GM21717 (cell line): ENCODE measurements around the gene CDH4.

Experiments
- ATAC-seq: cut with Tn5 transposase; IDR thresholded peaks from one replicate; pipeline ENCODE4 v1.9.1; 2021; ENCODE audit warnings: mild to moderate bottlenecking, moderate library complexity; ENCODE audit not compliant: unreplicated experiment

The CDH4 gene

GRCh38 chr20:61861054-61861841 lies 609.2 kb downstream of the CDH4 start:
- no peak for ATAC-seq

GRCh38 chr20:61861858-61862257 lies 609.8 kb downstream of the CDH4 start:
- no peak for ATAC-seq

- ATAC-seq = no peak
Measured at GRCh38 chr20:61862881-61863280, 610.8 kb downstream of the CDH4 start.

- no peak for ATAC-seq
Measured at GRCh38 chr20:61864481-61864880, 612.4 kb downstream of the CDH4 start.

- ATAC-seq = no peak
Measured at GRCh38 chr20:61865353-61865752, 613.3 kb downstream of the CDH4 start.

GRCh38 chr20:61866165-61866564 lies 614.1 kb downstream of the CDH4 start:
- ATAC-seq = no peak

- ATAC-seq = no peak
Measured at GRCh38 chr20:61868006-61868405, 615.9 kb downstream of the CDH4 start.

GRCh38 chr20:61868466-61869090 lies 616.5 kb downstream of the CDH4 start:
- ATAC-seq = no peak

GRCh38 chr20:61869750-61870507 lies 617.9 kb downstream of the CDH4 start:
- no peak for ATAC-seq

GRCh38 chr20:61871160-61871559 lies 619.1 kb downstream of the CDH4 start:
- no peak for ATAC-seq

- no peak for ATAC-seq
Measured at GRCh38 chr20:61871913-61872312, 619.9 kb downstream of the CDH4 start.

- no peak for ATAC-seq
Measured at GRCh38 chr20:61872371-61872900, 620.4 kb downstream of the CDH4 start.

- no peak for ATAC-seq
Measured at GRCh38 chr20:61873651-61874420, 621.8 kb downstream of the CDH4 start.

GRCh38 chr20:61874421-61875068 lies 622.5 kb downstream of the CDH4 start:
- no peak for ATAC-seq

- ATAC-seq = no peak
Measured at GRCh38 chr20:61875221-61875885, 623.3 kb downstream of the CDH4 start.

GRCh38 chr20:61875996-61876395 lies 623.9 kb downstream of the CDH4 start:
- no peak for ATAC-seq

GRCh38 chr20:61876952-61877728 lies 625.1 kb downstream of the CDH4 start:
- ATAC-seq = no peak

GRCh38 chr20:61877776-61878477 lies 625.9 kb downstream of the CDH4 start:
- no peak for ATAC-seq
